GDM1 (cell line): ENCODE results near the gene SMARCA4.

Experiments used
- DNase-seq: peaks from one replicate; lab custom pipeline; 2025; lab: John Stamatoyannopoulos, UW

Gene SMARCA4

GRCh38 chr19:10960314-10961072 lies at the start of gene SMARCA4:
SMARCA4 (plus strand) TSS chr19:10961030; CDS start chr19:10984152, 23,122 bp downstream.
- DNase-seq, result peak; percentile 99

DNA sequence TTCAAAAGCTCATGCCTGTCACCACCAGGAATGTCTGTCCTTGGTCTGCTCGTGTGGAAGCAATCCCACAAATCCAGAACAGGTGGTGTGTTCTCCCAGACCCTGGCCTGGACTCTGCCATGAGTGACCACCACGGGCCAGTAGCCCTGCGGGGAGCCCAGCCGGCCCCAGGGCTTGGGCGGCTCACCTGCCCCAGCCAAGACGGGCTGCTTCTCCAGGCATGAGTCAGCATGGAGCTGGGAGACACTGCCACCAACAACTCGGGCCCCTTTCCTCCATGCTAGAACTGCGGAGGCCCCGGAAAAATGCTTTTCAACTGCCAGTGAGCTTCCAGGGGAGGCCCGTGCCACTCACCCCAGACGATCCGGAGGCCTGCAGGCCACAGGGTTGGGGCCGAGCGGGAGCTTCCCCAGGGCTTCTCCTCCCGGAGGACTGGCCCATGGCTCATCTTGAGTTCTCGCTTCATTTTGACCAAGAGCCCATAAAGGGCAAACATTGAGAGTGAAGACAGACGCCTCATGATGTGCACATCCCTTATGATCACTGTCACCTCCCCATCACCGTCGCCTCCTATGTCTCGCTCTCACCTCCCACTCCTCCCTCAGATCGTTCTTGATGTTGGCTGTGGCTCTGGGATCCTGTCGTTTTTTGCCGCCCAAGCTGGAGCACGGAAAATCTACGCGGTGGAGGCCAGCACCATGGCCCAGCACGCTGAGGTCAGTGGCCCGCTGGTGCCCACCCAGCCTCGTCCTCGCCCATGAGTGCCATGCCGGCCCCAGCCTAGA lies 49.1 kb upstream of the SMARCA4 start:
- no peak for DNase-seq

DNA sequence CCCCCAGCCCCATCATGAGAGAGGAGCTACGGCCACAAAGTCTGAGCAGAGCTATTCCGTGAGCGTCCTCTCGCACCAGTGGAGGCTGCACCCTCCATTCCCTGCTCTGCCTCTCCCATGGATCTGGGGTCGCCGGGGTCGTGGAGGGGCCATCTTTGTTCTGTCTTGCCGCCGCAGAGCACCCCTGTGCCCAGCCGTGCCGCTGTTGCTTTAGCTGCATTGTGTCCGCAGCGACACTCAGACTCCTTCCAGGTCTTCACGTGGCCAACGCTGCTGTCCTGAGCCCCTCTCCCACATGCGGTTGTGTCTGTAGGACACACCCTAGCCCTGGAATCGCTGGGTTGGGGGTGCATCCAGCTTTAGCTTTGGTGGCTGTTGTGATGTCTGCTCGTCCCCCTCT lies 48.2 kb upstream of the SMARCA4 start:
- no peak for DNase-seq

- DNase-seq, result no peak
Observed at GRCh38 chr19:10913716-10914340, 47.0 kb upstream of the SMARCA4 start.

DNA sequence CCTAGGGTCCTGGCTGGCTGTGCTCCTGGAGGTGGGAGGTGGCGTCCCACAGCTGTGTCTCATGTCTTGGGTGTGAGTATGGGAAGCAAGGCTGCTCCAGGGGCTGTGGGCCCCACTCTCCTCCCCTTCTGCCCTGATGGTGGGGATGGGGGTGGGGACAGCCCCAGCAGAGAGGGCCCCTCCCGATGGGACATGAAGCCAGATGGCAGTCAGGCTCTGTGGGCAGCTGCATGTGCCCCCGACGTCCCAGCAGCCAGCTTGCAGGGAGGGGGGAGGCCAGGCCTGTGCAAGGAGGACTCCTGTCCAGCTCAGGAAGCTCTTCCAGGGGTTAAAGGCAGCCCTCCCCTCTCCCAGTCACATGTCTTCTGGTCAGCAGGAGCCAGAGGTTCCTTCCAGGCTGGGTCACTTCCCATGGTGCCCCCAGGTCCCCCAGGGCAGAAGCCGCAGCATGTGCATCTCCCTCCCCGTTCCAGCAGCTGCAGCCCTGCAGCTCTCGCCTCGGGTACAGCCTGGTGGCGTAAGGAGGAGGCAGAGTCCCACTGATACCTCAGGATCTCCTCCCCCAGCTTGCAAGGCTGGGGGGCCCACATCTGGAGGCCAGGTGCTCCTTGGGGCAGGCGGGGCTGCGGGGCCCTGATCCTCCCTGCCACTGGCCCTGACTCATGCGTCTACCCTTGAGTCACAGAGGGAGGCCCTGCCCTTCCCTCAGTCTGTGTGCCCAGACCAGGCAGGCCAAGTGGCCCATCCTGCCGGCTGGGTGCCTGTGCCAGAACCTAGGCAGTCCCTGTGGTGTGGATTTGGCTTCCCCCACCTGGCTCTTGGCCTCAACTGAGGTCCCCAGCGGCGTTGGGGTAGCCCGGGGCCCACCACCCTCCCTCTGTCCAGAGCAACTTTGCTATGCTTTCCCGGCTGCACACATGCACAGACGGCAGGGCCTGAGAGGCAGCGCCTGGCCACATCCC lies 45.4 kb upstream of the SMARCA4 start:
- DNase-seq, result no peak

DNA sequence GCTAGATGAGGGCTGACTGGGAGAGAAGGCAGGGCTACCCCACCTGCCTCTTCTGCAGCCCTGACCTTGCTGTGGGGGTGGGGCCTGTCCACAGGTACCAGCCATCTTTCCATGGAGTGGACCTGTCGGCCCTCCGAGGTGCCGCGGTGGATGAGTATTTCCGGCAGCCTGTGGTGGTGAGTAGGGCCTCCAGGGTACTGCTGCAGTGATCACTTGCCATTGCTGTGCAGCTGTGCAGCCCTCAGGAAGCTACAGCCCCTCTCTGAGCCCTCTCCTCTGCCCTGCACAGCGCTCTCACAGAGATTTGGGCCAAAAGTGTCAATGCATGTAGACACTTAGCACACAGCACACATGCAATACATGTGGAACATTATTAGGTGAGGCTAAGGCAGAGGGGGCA lies 44.2 kb upstream of the SMARCA4 start:
- DNase-seq, result no peak

DNA sequence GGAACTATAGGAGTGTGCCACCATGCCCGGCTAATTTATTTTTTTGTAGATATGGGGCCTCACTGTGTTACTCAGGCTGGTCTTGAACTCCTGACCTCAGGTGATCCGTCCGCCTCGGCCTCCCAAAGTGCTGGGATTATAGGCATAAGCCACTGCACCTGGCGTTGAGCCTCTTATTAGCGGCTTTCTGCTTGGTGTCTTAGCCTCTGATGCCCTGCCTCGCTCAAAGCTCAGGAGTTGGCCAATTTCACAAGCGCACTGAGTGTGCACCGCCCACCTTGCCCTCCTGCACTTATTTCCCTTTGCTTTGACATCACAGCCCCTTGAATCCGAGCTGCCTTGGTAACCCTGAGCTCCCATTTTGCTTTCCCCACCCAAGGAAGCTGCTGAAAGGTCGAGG lies 42.5 kb upstream of the SMARCA4 start:
- DNase-seq, result no peak

DNA sequence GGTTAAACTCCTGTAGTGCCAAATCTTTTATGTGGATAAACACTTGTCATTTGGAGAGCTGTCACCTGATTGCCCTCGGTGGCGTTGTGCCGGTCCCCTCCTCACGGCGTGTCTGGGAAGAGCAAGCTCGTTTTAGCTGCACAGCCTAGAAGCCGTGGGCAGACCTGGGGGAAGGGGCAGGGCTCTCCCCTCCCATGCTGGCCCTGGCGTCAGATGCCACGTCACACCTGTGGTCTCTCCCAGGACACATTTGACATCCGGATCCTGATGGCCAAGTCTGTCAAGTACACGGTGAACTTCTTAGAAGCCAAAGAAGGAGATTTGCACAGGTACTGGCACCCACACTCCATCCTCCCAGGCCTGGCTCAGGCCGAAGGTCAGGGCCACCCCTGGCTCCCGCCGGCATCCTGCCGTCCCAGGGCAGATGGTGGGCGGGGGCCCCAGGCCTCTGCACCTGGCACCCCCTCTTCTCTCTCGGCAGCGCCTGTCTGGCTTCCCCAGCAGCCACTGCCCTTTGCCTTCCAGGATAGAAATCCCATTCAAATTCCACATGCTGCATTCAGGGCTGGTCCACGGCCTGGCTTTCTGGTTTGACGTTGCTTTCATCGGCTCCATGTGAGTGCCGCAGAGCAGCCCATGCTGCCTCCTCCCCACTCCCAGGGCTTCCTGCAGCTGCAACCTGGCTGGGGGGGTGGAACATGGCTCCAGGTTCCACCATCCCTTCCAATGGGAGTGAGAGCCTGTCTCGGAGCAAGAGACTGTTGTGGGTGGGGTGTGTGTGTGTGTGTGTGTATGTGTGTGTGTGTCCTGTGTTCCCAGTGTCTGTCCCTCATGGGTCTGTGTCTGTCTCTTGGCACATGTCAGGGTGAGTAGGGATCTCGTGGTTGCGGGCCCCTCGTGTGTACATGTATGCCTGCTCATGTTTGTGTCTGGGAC lies 41.2 kb upstream of the SMARCA4 start:
- no peak for DNase-seq

- no peak for DNase-seq
Observed at GRCh38 chr19:10920288-10920655, 40.6 kb upstream of the SMARCA4 start.

GRCh38 chr19:10920781-10921180 lies 40.0 kb upstream of the SMARCA4 start:
- DNase-seq, result no peak

DNA sequence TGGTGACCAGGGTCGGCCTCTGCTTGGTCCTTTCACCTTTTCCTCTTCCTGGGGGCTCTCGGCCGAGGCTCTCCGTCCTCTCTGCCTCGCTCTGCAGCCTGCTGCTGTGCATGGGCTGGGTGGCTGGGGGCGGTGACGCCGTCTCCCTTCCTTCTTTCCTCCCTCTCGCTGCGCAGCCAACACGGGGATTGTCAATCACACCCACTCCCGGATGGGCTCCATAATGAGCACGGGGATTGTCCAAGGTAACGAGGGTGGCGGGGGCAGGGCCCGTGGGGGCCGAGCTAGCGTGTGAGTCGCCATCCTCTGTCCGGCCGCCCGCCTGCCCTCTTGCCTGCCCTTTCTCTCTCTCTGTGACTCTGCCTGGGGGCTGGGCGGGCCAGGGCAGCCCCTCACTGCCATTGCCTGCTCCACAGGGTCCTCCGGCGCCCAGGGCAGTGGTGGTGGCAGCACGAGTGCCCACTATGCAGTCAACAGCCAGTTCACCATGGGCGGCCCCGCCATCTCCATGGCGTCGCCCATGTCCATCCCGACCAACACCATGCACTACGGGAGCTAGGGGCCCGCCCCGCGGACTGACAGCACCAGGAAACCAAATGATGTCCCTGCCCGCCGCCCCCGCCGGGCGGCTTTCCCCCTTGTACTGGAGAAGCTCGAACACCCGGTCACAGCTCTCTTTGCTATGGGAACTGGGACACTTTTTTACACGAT lies 39.5 kb upstream of the SMARCA4 start:
- no peak for DNase-seq

DNA sequence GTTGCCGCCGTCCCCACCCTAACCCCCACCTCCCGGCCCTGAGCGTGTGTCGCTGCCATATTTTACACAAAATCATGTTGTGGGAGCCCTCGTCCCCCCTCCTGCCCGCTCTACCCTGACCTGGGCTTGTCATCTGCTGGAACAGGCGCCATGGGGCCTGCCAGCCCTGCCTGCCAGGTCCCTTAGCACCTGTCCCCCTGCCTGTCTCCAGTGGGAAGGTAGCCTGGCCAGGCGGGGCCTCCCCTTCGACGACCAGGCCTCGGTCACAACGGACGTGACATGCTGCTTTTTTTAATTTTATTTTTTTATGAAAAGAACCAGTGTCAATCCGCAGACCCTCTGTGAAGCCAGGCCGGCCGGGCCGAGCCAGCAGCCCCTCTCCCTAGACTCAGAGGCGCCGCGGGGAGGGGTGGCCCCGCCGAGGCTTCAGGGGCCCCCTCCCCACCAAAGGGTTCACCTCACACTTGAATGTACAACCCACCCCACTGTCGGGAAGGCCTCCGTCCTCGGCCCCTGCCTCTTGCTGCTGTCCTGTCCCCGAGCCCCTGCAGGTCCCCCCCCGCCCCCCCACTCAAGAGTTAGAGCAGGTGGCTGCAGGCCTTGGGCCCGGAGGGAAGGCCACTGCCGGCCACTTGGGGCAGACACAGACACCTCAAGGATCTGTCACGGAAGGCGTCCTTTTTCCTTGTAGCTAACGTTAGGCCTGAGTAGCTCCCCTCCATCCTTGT lies 38.8 kb upstream of the SMARCA4 start:
- no peak for DNase-seq

DNA sequence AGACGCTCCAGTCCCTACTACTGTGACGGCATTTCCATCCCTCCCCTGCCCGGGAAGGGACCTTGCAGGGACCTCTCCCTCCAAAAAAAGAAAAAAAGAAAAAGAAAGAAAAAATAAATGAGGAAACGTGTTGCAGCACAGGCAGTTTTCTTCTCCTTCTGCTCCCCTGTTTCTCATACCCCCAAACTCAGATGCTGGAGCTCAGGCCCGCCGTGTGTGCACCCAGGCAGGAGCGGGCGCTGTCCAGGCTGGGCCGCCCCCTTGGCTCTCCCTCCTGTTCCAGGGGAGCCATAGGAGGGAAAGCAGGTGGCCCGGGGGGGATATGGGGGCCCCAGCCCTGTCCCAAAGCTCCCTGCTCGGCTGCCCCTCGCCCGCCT lies 38.2 kb upstream of the SMARCA4 start:
- DNase-seq, result no peak

GRCh38 chr19:10923260-10924112 lies 37.3 kb upstream of the SMARCA4 start:
- DNase-seq, result no peak

GRCh38 chr19:10924597-10924996 lies 36.2 kb upstream of the SMARCA4 start:
- DNase-seq, result no peak

- DNase-seq, result no peak
Observed at GRCh38 chr19:10927730-10928562, 32.9 kb upstream of the SMARCA4 start.

- DNase-seq, result peak; percentile 93
Observed at GRCh38 chr19:10928563-10929401, 32.0 kb upstream of the SMARCA4 start, which contains the start of the genes TIMM29 and YIPF2. TIMM29 (plus strand) TSS chr19:10928811; CDS start chr19:10928823, 12 bp downstream. YIPF2 (minus strand) TSS chr19:10928639; CDS start chr19:10928410, 229 bp downstream.
